ENCODE results near the gene GTSE1. TPM values are rescaled to one million over a fixed set of nuclear protein-coding genes. Genes with fewer than 3 reads are reported as not detected.

The GTSE1 gene
- total RNA-seq, 1 experiment from 2014 or later = 46.1 TPM

- no peak for DNase-seq (ENCODE audit: low read depth, low spot score)
- CTCF ChIA-PET = no interaction called here
- RAD21 ChIA-PET (ENCODE audit: low non-redundant PET in 1 of 2, low total read pairs in 2 of 2, uncharacterized antibody in 2 of 2, unreplicated experiment in 2 of 2) = interaction anchor here in 1 of 2 experiments (0.7 kb wide), 1 partner anchor 163 kb away, joined by 3 read pairs; no protein-coding TSS in a partner anchor
- no peak for TF ChIP-seq RAD21 (IDR thresholded peaks at IDR 0.05; ENCODE audit: low read depth)
- no peak for TF ChIP-seq ZNF274 (IDR thresholded peaks at IDR 0.05; ENCODE audit: low read depth, low read length)
- no peak for TF ChIP-seq CBX3 (IDR thresholded peaks at IDR 0.05; ENCODE audit: low read depth)
- TF ChIP-seq ATF3 (IDR thresholded peaks at IDR 0.05) = no peak
- TF ChIP-seq MAX (IDR thresholded peaks at IDR 0.05) = no peak
- no peak for TF ChIP-seq EZH2phosphoT487 (IDR thresholded peaks at IDR 0.05; ENCODE audit: borderline replicate concordance)
- TF ChIP-seq YY1 (IDR thresholded peaks at IDR 0.05; ENCODE audit: extremely low read depth, insufficient replicate concordance, low read depth, low read length) = no peak
- no peak for TF ChIP-seq REST (IDR thresholded peaks at IDR 0.05; ENCODE audit: low read depth)
- no peak for TF ChIP-seq EGR1 (IDR thresholded peaks at IDR 0.05; ENCODE audit: low read depth)
- no peak for TF ChIP-seq CTCF (IDR thresholded peaks at IDR 0.05 in 2 of 3, conservative IDR thresholded peaks at IDR 0.05 in 1 of 3; ENCODE audit: borderline replicate concordance in 1 of 3, insufficient read depth in 1 of 3, low read depth in 2 of 3, low read length in 2 of 3)
- peaks cover 0 to 9% of the 10 kb centered on the region in 2 experiments; a peak in 2 of 4 replicates for H3K4me1 ChIP-seq (ENCODE audit: control insufficient read depth in 1 of 2, insufficient read depth in 2 of 2, low read length in 2 of 2)
- no peak overlapping the region for H2AFZ ChIP-seq (ENCODE audit: low read depth, low read length, poor library complexity, severe bottlenecking)
- ATAC-seq = no peak
- H3K9me3 ChIP-seq (ENCODE audit: control insufficient read depth in 1 of 2, insufficient read depth in 1 of 2, low read depth in 1 of 2, low read length in 2 of 2) = no peaks in the 10 kb centered on the region
- no peaks in the 10 kb centered on the region for H3K27me3 ChIP-seq (ENCODE audit: insufficient read depth, low read length)
- no peak overlapping the region for H3K27ac ChIP-seq (ENCODE audit: low read depth, low read length)
- no peak overlapping the region for H3K4me3 ChIP-seq (replicated peaks in 1 of 2; ENCODE audit: low read depth in 1 of 2, low read length in 2 of 2)
- no peaks in the 10 kb centered on the region for H4K20me1 ChIP-seq (ENCODE audit: insufficient read depth)
- H3K4me2 ChIP-seq (ENCODE audit: low read length) = no peak overlapping the region
- POLR2A ChIA-PET = no interaction called here
- H3K9me2 ChIP-seq (ENCODE audit: insufficient read depth) = no peaks in the 10 kb centered on the region
- intact Hi-C loops (cut with micrococcal nuclease) = no loop called here
- BruUV-seq (replicated peaks) = no TSS peak
- H3K36me3 ChIP-seq (ENCODE audit: control insufficient read depth in 1 of 2, insufficient read depth in 2 of 2, low read length in 2 of 2) = no peaks in the 10 kb centered on the region; a peak in 1 of 4 replicates
- no peak overlapping the region for H3K9ac ChIP-seq (ENCODE audit: low read length)
- no peaks in the 10 kb centered on the region for H3K79me2 ChIP-seq (ENCODE audit: insufficient read depth, low read length)
These were observed 67.1 kb downstream of the GTSE1 start for GRCh38 chr22:46363611-46364321.
